RWPE2 (cell line): ENCODE data around the gene TEKT2.

Experiments used
- ATAC-seq: fragments of 200-7000 bp; cut with Tn5 transposase; 3 replicates; pipeline ENCODE4 v1.9.1; 2021; ENCODE audit warnings: low read depth
- DNase-seq: peaks from one replicate; pipeline ENCODE4 v3.0.0-alpha.2; 2020; ENCODE audit warnings: low spot score
- H3K27ac ChIP-seq: fragments of 450-650 bp; 2 replicates; pipeline ENCODE4 v1.5.1; 2017; ENCODE audit warnings: mild to moderate bottlenecking; ENCODE audit not compliant: poor library complexity, severe bottlenecking
- H3K27me3 ChIP-seq: fragments of 250-450 bp; sonication (Bioruptor Pico); 2 replicates; pipeline ENCODE4 v1.5.1; 2021; ENCODE audit warnings: mild to moderate bottlenecking, moderate library complexity; ENCODE audit not compliant: insufficient read depth, poor library complexity, severe bottlenecking
- H3K36me3 ChIP-seq: fragments of 250-450 bp; sonication (Bioruptor Pico); 2 replicates; pipeline ENCODE4 v1.5.1; 2020; ENCODE audit warnings: low read depth, mild to moderate bottlenecking, moderate library complexity
- H3K4me1 ChIP-seq: fragments of 250-450 bp; sonication (Bioruptor Pico); 2 replicates; pipeline ENCODE4 v1.5.1; 2021; ENCODE audit warnings: mild to moderate bottlenecking, moderate library complexity; ENCODE audit not compliant: insufficient read depth, poor library complexity, severe bottlenecking
- H3K4me3 ChIP-seq: fragments of 250-450 bp; sonication (Bioruptor Pico); 2 replicates; pipeline ENCODE4 v1.5.1; 2021; ENCODE audit warnings: mild to moderate bottlenecking, moderate library complexity; ENCODE audit not compliant: severe bottlenecking
- H3K9me3 ChIP-seq: fragments of 250-450 bp; sonication (Bioruptor Pico); 2 replicates; pipeline ENCODE4 v1.5.1; 2021; ENCODE audit warnings: mild to moderate bottlenecking, moderate library complexity; ENCODE audit not compliant: severe bottlenecking
- TF ChIP-seq, protein P1 (sequence below): fragments of 450-650 bp; IDR thresholded peaks from one replicate; pipeline ENCODE4 v1.5.1; 2017; ENCODE audit warnings: mild to moderate bottlenecking, moderate library complexity; ENCODE audit not compliant: poor library complexity, severe bottlenecking

Gene TEKT2

DNA sequence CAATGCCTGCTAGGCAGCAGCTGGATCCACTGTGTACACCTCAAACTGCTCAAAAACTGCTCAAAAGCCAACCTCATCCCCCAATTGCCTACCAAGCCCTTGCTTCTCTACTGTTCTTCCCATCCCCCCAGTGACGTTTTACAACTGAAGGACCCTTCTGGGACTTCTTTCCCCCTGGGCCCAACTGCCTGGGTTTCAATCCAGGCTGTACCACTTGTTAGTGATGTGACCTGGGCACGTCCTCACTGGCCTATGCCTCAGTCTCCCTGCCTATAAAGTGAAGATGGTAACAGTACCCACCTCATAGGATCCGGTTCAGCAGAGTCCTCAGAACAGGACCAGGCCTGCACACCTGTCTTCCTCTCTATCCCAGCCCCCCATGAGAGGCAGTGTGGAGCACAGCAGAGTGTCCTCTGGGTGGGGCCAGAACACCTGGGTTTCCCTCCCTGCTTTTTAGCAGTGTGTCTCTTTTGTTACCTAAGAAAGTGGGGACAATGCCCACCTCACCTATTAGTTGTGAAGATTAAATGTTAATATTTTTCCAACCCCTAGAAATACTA lies 1.9 kb upstream of the TEKT2 start:
- H3K9me3 ChIP-seq = no peaks in the 10 kb centered on the region
- H3K4me3 ChIP-seq = no peak overlapping the region
- H3K27ac ChIP-seq = no peak overlapping the region
- ATAC-seq (no peak), DNase-seq (no peak)
- H3K27me3 ChIP-seq = no peaks in the 10 kb centered on the region
- no peaks in the 10 kb centered on the region for H3K36me3 ChIP-seq
- H3K4me1 ChIP-seq = peaks cover 3% of the 10 kb centered on the region
- TF ChIP-seq, protein P1, sequence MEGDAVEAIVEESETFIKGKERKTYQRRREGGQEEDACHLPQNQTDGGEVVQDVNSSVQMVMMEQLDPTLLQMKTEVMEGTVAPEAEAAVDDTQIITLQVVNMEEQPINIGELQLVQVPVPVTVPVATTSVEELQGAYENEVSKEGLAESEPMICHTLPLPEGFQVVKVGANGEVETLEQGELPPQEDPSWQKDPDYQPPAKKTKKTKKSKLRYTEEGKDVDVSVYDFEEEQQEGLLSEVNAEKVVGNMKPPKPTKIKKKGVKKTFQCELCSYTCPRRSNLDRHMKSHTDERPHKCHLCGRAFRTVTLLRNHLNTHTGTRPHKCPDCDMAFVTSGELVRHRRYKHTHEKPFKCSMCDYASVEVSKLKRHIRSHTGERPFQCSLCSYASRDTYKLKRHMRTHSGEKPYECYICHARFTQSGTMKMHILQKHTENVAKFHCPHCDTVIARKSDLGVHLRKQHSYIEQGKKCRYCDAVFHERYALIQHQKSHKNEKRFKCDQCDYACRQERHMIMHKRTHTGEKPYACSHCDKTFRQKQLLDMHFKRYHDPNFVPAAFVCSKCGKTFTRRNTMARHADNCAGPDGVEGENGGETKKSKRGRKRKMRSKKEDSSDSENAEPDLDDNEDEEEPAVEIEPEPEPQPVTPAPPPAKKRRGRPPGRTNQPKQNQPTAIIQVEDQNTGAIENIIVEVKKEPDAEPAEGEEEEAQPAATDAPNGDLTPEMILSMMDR = no peak

DNA sequence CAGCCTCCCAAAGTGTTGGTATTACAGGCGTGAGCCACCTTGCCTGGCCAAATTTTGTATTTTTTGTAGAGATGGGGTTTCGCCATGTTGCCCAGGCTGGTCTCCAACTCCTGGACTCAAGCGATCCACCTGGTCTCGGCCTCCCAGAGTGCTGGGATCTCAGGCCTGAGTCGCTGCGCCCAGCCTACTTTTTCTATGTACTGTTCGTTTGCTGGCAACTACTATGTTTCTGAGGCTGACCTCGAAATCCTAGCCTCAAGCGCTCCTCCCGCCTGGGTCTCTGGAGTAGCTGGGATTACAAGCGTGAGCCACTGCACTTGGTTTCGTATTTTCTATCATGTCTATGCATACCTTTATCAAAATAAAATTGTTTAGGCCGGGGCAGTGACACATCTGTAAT lies 675 bp upstream of the TEKT2 start:
- Histone ChIP-seq H3K27me3 (no peaks in the 10 kb centered on the region), H3K36me3 (no peaks in the 10 kb centered on the region), H3K4me3 (no peak overlapping the region), H3K9me3 (no peaks in the 10 kb centered on the region), H3K4me1 (peaks cover 3% of the 10 kb centered on the region), H3K27ac (no peak overlapping the region)
- DNase-seq (no peak), ATAC-seq (no peak)
- TF ChIP-seq, protein P1 = no peak

DNA sequence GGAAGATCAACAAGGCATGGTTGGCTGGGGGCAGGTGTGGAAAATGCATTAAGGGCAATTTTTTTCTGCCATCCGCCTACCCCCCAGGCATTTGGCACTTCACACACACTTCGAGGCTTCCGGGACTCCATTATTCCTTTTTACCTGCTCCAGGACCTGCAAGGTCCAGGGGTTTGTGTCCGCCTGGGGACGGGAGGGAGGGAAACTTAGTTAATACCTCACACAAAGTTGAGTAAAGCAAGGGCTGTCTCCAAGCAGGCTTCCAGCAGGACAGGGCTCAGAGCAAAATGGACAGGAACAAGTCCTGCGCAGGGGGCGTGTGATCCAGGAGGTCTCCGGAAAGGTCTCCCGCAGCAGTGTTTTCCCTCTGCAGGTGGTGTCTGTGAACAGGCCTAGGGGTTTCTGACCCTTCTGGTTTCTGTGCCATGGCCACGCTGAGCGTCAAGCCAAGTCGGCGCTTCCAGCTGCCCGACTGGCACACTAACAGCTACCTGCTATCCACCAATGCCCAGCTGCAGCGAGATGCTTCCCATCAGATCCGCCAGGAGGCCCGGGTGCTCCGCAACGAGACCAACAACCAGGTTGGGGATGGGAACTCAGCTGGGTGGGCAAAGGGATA lies 712 bp downstream of the TEKT2 start:
- DNase-seq (no peak), ATAC-seq (no peak)
- no peaks in the 10 kb centered on the region for H3K27me3 ChIP-seq
- no peak overlapping the region for H3K27ac ChIP-seq
- H3K4me3 ChIP-seq = no peak overlapping the region
- peaks cover 3% of the 10 kb centered on the region for H3K4me1 ChIP-seq
- H3K9me3 ChIP-seq = no peaks in the 10 kb centered on the region
- H3K36me3 ChIP-seq = no peaks in the 10 kb centered on the region
- TF ChIP-seq, protein P1 = no peak

DNA sequence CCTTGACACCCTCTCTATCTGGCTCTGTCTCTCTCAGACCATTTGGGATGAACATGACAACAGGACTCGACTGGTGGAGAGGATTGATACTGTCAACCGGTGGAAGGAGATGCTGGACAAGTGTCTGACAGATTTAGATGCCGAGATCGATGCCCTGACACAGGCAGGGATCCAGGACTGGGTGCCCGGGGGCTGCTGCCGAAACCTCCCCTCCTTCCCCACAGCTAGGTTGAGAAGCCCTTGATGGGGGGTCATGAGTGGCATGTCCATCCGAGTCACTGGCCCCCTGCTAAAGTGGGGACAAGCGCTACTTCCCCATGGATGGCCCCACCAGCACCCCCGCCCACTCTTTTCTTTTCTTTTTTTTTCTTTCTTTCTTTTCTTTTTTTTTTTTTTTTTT lies 1.2 kb downstream of the TEKT2 start:
- no peak overlapping the region for H3K27ac ChIP-seq

More for the DNA sequence above, 1.2 kb downstream of the TEKT2 start:
- no peak overlapping the region for H3K4me3 ChIP-seq
- peaks cover 3% of the 10 kb centered on the region for H3K4me1 ChIP-seq
- no peaks in the 10 kb centered on the region for H3K36me3 ChIP-seq
- H3K9me3 ChIP-seq = no peaks in the 10 kb centered on the region
- H3K27me3 ChIP-seq = no peaks in the 10 kb centered on the region
- TF ChIP-seq, protein P1 = no peak
- ATAC-seq = no peak
- no peak for DNase-seq
